B cell (primary cell): ENCODE measurements around the gene CUL3. TPM values are rescaled to one million over a fixed set of nuclear protein-coding genes. Genes with fewer than 3 reads are reported as not detected.

Experiments
- ATAC-seq: fragments of 200-7000 bp; cut with Tn5 transposase; one replicate; pipeline ENCODE4 v1.10.0; 2021; ENCODE audit warnings: low read depth, mild to moderate bottlenecking, moderate number of reproducible peaks, moderate library complexity
- CTCF ChIA-PET: fragments of 350-600 bp; sonication (Branson Sonifier 250); formaldehyde crosslinking; loops from one replicate; lab custom pipeline; 2021; ENCODE audit warnings: antibody characterized with exemption, inconsistent platforms; lab: Charles Lee
- POLR2A ChIA-PET: fragments of 350-600 bp; sonication (Branson Sonifier 250); formaldehyde crosslinking; loops from one replicate; lab custom pipeline; 2021; ENCODE audit warnings: antibody characterized with exemption; lab: Charles Lee
- DNase-seq: peaks from one replicate; pipeline ENCODE4 v3.0.0; 2013
- H2AFZ ChIP-seq: 2 replicates; pipeline ENCODE4 v1.6.1; 2012; ENCODE audit warnings: mild to moderate bottlenecking, low read depth, low read length; ENCODE audit not compliant: insufficient read depth, poor library complexity, severe bottlenecking
- H3K27ac ChIP-seq, 2 donors: 1 replicate in 1 of 2; 2 replicates in 1 of 2; pipeline ENCODE4 v1.5.1; 2012 to 2013; ENCODE audit warnings: low read length in 2 of 2, mild to moderate bottlenecking in 2 of 2, moderate library complexity in 1 of 2
- H3K27me3 ChIP-seq, 4 experiments: fragments of 200-600 bp in 1 of 4; sonication (generic) in 1 of 4; replicated peaks in 1 of 4; 1 replicate in 2 of 4; 2 replicates in 2 of 4; pipeline versions ENCODE4 v1.6.1 to v1.7.0; 2013 to 2016; ENCODE audit warnings: low read length in 3 of 4, mild to moderate bottlenecking in 2 of 4, mixed read lengths in 1 of 4, moderate library complexity in 1 of 4; ENCODE audit not compliant: insufficient read depth in 4 of 4, control insufficient read depth in 3 of 4; ENCODE audit errors: control extremely low read depth in 1 of 4
- H3K36me3 ChIP-seq, 2 experiments: replicated peaks in 1 of 2; 1 replicate in 1 of 2; 2 replicates in 1 of 2; pipeline versions ENCODE4 v1.6.1 to v1.7.1; 2013; ENCODE audit warnings: low read length in 1 of 2; ENCODE audit not compliant: insufficient read depth in 2 of 2, control insufficient read depth in 1 of 2; ENCODE audit errors: control extremely low read depth in 1 of 2, extremely low read depth in 1 of 2
- H3K4me1 ChIP-seq, 2 donors: fragments of 200-600 bp in 1 of 2; sonication (generic) in 1 of 2; 1 replicate in 1 of 2; 2 replicates in 1 of 2; pipeline versions ENCODE4 v1.5.1 to v1.6.1; 2013 to 2017; ENCODE audit warnings: low read length in 2 of 2; ENCODE audit not compliant: control insufficient read depth in 2 of 2, insufficient read depth in 2 of 2
- H3K4me2 ChIP-seq: replicated peaks from 2 replicates; pipeline ENCODE3; 2012; ENCODE audit warnings: mild to moderate bottlenecking, low read depth, low read length; ENCODE audit not compliant: poor library complexity, severe bottlenecking
- H3K4me3 ChIP-seq, 5 experiments: fragments of 200-600 bp in 1 of 5; sonication (generic) in 1 of 5; 1 replicate in 3 of 5; 2 replicates in 2 of 5; pipeline versions ENCODE4 v1.5.1 to v1.7.0; 2011 to 2016; ENCODE audit warnings: low read length in 4 of 5, mild to moderate bottlenecking in 4 of 5, low read depth in 2 of 5, control low read depth in 1 of 5, moderate library complexity in 1 of 5; ENCODE audit not compliant: insufficient read depth in 1 of 5; ENCODE audit errors: control extremely low read depth in 1 of 5, extremely low read depth in 1 of 5
- H3K79me2 ChIP-seq: fragments of 200-600 bp; sonication (generic); one replicate; pipeline ENCODE4 v1.6.0; 2016; ENCODE audit warnings: low read length; ENCODE audit not compliant: control insufficient read depth, insufficient read depth
- H3K9ac ChIP-seq: fragments of 200-600 bp; sonication (generic); 2 replicates; pipeline ENCODE4 v1.6.1; 2017; ENCODE audit warnings: mild to moderate bottlenecking, low read length, moderate library complexity
- H3K9me3 ChIP-seq, 3 donors: one replicate each; pipeline versions ENCODE4 v1.6.1 to v1.7.1; 2013; ENCODE audit warnings: low read length in 2 of 3; ENCODE audit not compliant: control insufficient read depth in 2 of 3, insufficient read depth in 1 of 3; ENCODE audit errors: control extremely low read depth in 1 of 3
- H4K20me1 ChIP-seq: 2 replicates; pipeline ENCODE4 v1.6.0; 2012; ENCODE audit warnings: mild to moderate bottlenecking, low read length; ENCODE audit not compliant: insufficient read depth, control insufficient read depth, poor library complexity, severe bottlenecking
- H3K27ac Mint-ChIP-seq: one replicate; pipeline ENCODE4 v1.8.0; 2021; ENCODE audit warnings: mixed read lengths
- H3K27me3 Mint-ChIP-seq: one replicate; pipeline ENCODE4 v1.8.0; 2021; ENCODE audit warnings: mixed read lengths
- H3K4me1 Mint-ChIP-seq: one replicate; pipeline ENCODE4 v1.8.0; 2021; ENCODE audit warnings: mixed read lengths
- H3K4me3 Mint-ChIP-seq: one replicate; pipeline ENCODE4 v1.8.0; 2021; ENCODE audit warnings: mixed read lengths
- H3K9me3 Mint-ChIP-seq: one replicate; pipeline ENCODE4 v1.8.0; 2022; ENCODE audit warnings: mixed read lengths; ENCODE audit not compliant: insufficient read depth
- EZH2 ChIP-seq: IDR thresholded peaks from 2 replicates; pipeline ENCODE4 v1.6.1; 2012; ENCODE audit warnings: borderline replicate concordance, low read depth, mild to moderate bottlenecking, moderate library complexity, low read length; ENCODE audit not compliant: insufficient read depth, poor library complexity, severe bottlenecking
- WGBS: methylation state at CpG from one replicate; pipeline ENCODE4 v1.1.5; 2013; ENCODE audit warnings: missing lambda C conversion rate; ENCODE audit not compliant: insufficient coverage; 5-methylcytosine and 5-hydroxymethylcytosine counted together
- intact Hi-C: fragments of 100-400 bp; cut with micrococcal nuclease; formaldehyde crosslinking; loops from one replicate; pipeline ENCODE4 v1.10.0; 2022
- polyA plus RNA-seq: library from polyadenylated mRNA; depleted of rRNA; stranded (reverse); fragments of >200 nt; gene quantifications from 2 replicates; pipeline ENCODE4 v1.2.3, GENCODE V29; 2012
- total RNA-seq, 2 donors: library from RNA; stranded (reverse); fragments of 120-200 nt in 1 of 2; gene quantifications; 1 replicate in 1 of 2; 2 replicates in 1 of 2; pipeline versions ENCODE4 v1.2.3 to v1.2.4, GENCODE V29; 2013 to 2022
- TF ChIP-seq, protein P1 (sequence below): fragments of 200-600 bp; IDR thresholded peaks from one replicate; pipeline ENCODE4 v1.8.0; 2022; ENCODE audit warnings: antibody characterized with exemption, mild to moderate bottlenecking

CUL3 gene
- total and polyA plus RNA-seq, 2 donors (not counting 1 experiment from before 2014, with no cell fraction given), result 31.1 to 138 TPM

DNA sequence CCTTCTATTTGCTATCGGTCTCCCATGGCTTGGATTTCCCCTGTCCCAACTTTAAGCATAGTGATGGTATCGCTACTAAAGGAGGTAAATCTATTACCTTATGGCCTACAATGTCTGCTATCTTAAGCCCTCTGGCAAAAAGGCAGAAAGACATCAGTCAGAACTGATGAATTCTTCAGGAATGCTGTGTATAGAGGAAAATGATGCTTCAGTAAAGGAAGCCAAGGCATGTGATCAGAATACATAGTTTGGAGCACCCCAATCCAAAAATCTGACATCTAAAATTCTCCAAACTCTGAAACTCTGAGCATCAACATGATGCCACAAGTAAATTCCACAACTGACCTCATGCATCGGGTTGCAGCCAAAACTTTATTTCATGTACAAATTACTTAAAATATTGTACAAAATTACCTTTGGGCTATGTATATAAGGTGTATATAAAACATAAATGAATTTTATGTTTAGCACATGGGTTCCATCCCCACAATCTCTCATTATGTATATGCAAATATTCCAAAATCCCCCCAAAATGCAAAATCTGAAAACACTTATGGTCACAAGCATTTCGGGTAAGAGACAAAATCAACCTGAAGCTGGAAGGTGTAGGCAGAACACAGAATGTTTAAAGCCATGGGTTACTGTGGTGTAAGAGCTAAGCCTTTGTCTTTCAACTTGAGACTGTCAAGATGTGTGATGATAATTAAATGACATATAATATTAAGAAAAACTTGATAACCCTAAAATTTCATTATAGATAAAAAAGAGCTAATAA is 66.2 kb downstream of the CUL3 start:
- CTCF ChIA-PET, result interaction anchor here (1.0 to 3.3 kb wide), 2 partner anchors 127 to 131 kb away, joined by 3 to 18 read pairs; no protein-coding TSS in a partner anchor
- intact Hi-C loops, result no loop called here
- Mint-ChIP-seq H3K27me3 (no peaks in the 10 kb centered on the region), H3K9me3 (no peaks in the 10 kb centered on the region), H3K4me1 (peaks cover 64% of the 10 kb centered on the region), H3K27ac (peak overlapping the region; percentile 88), H3K4me3 (peak overlapping the region; percentile 80)
- no CpG with 5 or more reads among the region's 4 CpGs for WGBS
- peaks cover 93% of the 10 kb centered on the region for H3K79me2 ChIP-seq
- H3K4me1 ChIP-seq, result peaks cover 62 to 69% of the 10 kb centered on the region in 2 donors
- H3K4me2 ChIP-seq, result peak overlapping the region; percentile 81
- TF ChIP-seq, protein P1, sequence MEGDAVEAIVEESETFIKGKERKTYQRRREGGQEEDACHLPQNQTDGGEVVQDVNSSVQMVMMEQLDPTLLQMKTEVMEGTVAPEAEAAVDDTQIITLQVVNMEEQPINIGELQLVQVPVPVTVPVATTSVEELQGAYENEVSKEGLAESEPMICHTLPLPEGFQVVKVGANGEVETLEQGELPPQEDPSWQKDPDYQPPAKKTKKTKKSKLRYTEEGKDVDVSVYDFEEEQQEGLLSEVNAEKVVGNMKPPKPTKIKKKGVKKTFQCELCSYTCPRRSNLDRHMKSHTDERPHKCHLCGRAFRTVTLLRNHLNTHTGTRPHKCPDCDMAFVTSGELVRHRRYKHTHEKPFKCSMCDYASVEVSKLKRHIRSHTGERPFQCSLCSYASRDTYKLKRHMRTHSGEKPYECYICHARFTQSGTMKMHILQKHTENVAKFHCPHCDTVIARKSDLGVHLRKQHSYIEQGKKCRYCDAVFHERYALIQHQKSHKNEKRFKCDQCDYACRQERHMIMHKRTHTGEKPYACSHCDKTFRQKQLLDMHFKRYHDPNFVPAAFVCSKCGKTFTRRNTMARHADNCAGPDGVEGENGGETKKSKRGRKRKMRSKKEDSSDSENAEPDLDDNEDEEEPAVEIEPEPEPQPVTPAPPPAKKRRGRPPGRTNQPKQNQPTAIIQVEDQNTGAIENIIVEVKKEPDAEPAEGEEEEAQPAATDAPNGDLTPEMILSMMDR, result no peak
- no peak for TF ChIP-seq EZH2
- POLR2A ChIA-PET, result interaction anchor here (0.8 to 3.1 kb wide), 2 partner anchors 53 to 66 kb away, joined by 3 to 29 read pairs; partner anchors contain the start of gene CUL3
- no peaks in the 10 kb centered on the region for H3K27me3 ChIP-seq
- H3K9ac ChIP-seq, result peak overlapping the region; percentile 17
- peaks cover 0 to under 1% of the 10 kb centered on the region in 2 experiments for H3K36me3 ChIP-seq
- no peak overlapping the region for H2AFZ ChIP-seq
- peak overlapping the region; percentile 87 to 89 for H3K27ac ChIP-seq
- DNase-seq (peak; percentile 51), ATAC-seq (no peak)
- H3K4me3 ChIP-seq, result peak overlapping the region in 1 of 5 experiments; percentile 56
- peaks cover 15% of the 10 kb centered on the region for H4K20me1 ChIP-seq
- peaks cover 0 to 4% (median 0%) of the 10 kb centered on the region in 3 donors for H3K9me3 ChIP-seq

DNA sequence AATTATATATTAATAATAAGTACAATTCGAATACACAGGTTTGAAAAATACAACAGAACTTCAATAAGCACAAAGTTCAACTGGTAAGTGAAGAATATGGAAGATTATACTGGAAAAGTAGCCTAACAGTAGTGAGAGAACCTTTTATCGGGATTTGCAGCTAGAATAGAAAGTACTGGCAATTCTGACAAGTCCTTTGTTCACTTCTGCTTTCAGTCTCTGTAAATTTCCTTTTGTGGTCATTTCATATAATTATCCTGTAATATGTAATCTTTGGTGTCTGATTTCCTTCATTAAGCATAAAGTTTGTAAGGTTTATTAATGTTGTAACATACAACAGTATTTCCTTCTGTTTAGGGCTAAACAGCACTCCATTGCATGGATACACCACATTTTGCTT is 67.2 kb downstream of the CUL3 start:
- peak overlapping the region; percentile 45 to 87 for H3K27ac ChIP-seq
- H3K9ac ChIP-seq, result peak overlapping the region; percentile 50
- peak overlapping the region in 2 of 5 experiments; percentile 21 to 56 for H3K4me3 ChIP-seq
- H3K27me3 ChIP-seq, result no peaks in the 10 kb centered on the region
- peak overlapping the region; percentile 81 for H3K4me2 ChIP-seq
- no peak for TF ChIP-seq EZH2
- TF ChIP-seq, protein P1, result no peak
- ChIA-PET CTCF (no interaction called here), POLR2A (interaction anchor here (1.1 kb wide), 1 partner anchor 14 kb away, joined by 3 read pairs; no protein-coding TSS in a partner anchor)
- H3K79me2 ChIP-seq, result peaks cover 93% of the 10 kb centered on the region
- ATAC-seq (peak; percentile 16), DNase-seq (peak; percentile 53)
- Mint-ChIP-seq H3K4me3 (peak overlapping the region; percentile 80), H3K27ac (peak overlapping the region; percentile 88), H3K27me3 (no peaks in the 10 kb centered on the region), H3K9me3 (no peaks in the 10 kb centered on the region), H3K4me1 (peaks cover 56% of the 10 kb centered on the region)
- intact Hi-C loops, result no loop called here
- peaks cover 2 to 10% of the 10 kb centered on the region in 2 experiments for H3K36me3 ChIP-seq
- no CpG with 5 or more reads among the region's 2 CpGs for WGBS
- H4K20me1 ChIP-seq, result peaks cover 15% of the 10 kb centered on the region
- H2AFZ ChIP-seq, result no peak overlapping the region
- H3K4me1 ChIP-seq, result peaks cover 52 to 60% of the 10 kb centered on the region in 2 donors
- H3K9me3 ChIP-seq, result peaks cover 0 to 4% (median 0%) of the 10 kb centered on the region in 3 donors
